ENCODE measurements around the gene USH2A. TPM values are rescaled to one million over a fixed set of nuclear protein-coding genes. Genes with fewer than 3 reads are reported as not detected.
A peak's percentile ranks its signal among the peaks of the same experiment; 100 is the strongest.
"Not testable (repeated sequence)": the region's sequence is repeated elsewhere in the genome, so short reads cannot be mapped to it uniquely, and the experiment has no call there.

USH2A gene
- total RNA-seq, 1 donor from 2014 or later = 1.5 TPM

DNA sequence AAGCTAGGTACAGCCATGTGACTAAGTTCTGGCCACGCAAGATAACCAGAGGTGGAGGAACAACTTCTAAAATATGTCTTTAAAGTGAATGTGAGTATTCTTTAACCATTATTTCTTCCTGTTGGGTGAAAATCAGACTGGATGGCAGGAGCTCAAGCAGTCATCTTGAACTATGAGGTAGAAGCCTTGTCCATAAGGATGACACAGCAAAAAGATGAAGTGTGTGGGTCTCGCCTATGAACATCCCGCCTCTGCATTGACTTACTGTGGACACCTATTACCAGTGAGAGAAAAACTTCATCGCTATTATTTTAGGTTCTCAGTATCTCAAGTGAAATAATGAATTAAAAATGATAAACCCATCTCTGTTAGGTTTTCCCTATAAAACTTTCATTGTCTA, 365.3 kb downstream of the USH2A start:
- no peak for ATAC-seq
- no peak for DNase-seq (ENCODE audit: low spot score)

DNA sequence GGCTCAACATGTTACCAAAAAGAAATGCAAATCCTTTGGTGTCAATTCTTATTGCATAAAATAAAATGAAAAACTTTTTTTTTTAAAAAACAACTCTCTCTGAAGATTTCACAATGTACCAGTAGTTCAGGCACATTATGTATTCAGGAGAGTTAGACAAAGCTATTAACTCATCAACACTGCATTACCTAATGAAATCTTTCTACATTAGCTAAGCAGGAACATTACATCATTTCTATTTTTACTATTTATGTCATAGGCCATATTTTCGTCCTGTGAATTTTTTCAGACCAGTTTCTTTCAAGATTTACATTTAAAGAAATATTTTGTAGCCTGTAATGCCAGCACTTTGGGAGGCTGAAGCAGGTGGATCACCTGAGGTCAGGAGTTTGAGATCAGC, 366.2 kb downstream of the USH2A start:
- ATAC-seq = no peak
- no peak for DNase-seq (ENCODE audit: low spot score)

DNA sequence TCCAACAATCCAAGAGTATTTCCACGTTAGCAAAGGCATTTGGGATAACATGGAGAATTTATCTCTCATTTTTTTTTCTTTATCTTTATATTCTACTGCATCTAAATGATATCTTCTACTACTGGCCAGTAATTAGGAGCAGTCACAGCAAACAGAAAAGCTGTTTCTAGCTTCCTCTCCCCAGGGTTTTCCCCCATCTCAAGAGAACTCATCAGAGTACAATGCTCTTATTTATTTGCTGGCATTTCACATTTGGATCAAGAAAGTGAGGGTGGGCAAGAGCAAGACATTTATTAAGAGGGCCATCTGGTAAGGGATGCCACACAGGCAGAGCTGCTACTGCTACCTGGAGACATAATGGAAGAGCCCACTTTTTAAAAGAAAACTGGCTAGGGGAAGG, 368.2 kb downstream of the USH2A start:
- DNase-seq (ENCODE audit: low spot score) = no peak
- ATAC-seq = no peak

DNA sequence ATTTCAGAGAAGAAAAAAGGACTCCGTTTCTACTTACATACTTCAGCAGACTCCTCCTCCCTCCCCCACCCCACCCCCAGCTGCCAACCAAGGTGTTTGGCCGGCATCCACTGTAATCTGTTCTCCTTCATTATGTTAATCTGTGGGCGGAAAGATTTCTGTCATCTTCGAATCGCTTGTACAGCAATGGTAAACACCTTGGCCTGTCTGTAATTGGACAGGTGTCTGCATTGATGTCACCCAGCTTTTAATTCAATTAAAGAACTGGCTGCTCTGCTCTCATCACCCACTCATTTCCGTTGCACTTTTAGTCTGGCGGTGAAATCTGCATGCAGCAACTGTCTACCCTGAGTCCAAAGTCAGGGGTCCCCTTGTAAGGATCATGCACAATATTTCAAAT, 368.6 kb downstream of the USH2A start:
- DNase-seq (ENCODE audit: low spot score) (no peak), ATAC-seq (no peak)

DNA sequence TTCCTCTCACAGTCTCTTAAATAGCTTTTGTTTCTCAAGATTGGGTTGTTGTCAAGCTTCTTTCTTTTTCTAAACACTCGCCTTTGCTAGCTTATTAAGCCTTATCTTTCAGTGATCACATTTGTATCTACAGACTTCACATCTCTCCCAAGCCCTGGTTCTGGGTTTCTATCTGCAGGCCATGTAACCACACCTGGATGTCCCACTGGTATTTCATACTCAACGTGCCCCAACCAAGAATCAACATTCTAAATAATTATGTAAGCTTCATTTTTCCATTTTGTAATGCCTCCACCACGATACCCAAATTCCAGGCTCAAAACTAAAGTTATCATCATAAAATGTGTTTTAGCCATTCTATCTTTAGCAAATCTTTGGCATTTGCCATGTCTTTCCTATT, 372.2 kb downstream of the USH2A start:
- DNase-seq (ENCODE audit: low spot score) (no peak), ATAC-seq (no peak)

DNA sequence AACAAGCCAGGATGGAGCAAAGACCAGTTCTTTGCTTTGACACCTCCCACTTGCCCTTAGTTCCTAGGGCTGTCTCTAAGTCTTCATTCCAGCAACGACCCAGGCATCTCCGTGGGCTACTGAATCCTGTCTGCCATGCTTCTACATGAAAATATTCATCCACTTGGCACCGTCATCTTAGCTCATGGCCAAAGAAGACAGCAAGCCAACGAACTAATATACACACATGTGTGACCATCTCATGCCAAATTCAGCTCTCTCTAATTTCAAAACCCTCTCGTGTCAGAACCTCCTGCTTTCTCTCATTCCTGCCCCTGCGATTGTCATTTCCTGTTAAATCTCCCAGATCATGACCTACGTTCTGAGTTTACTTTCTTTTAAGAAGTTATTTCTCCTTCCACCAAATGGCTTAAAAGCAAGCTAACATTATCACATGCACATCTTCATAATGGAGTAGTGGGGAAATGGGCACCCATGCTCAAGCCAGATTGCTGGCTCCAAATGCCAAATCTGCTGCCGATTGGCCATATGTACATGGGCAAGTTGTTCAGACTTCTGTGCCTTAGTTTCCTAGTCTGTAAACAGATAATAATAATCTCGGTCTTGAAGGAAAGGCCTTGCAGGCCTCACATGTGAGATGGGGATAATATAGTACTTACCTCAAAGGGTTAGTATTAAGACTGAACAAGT, 373.4 kb downstream of the USH2A start:
- ATAC-seq (no peak), DNase-seq (ENCODE audit: low spot score) (no peak)

DNA sequence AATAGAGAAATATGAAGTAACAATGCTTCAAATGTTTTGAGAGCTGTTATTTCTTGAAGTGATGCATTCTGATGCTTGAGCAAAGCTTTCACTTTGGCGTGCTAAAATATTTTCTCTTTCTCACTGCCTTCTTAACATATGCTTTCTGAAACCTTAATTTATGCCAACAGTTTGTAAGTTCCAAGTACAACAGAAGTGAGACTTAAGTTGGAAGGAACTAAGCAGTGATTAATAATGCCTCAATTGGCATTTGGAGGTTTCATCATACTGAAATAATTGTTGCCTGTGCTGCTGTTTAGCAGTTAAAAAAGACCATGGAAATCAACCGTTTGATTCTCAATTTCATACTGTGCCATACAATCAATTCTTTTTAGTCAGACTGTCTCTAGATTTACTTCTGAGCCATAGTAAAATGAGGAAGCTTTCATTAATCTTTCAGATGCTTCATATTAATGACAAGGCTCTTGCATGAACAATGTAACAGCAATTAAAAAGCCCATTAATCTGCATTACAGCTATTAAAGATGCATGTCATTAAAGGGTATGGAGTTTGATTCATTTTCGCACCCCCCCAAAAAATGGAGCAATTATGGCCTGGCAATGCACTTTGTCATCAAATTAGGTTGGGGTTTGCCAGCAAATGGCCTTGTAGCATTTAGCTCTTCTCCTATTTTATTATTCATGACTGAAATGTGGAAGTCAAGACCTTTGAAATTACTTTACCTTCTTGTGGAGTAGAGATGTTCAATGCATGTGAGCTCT, 375.3 kb downstream of the USH2A start:
- ATAC-seq (no peak), DNase-seq (ENCODE audit: low spot score) (no peak)

DNA sequence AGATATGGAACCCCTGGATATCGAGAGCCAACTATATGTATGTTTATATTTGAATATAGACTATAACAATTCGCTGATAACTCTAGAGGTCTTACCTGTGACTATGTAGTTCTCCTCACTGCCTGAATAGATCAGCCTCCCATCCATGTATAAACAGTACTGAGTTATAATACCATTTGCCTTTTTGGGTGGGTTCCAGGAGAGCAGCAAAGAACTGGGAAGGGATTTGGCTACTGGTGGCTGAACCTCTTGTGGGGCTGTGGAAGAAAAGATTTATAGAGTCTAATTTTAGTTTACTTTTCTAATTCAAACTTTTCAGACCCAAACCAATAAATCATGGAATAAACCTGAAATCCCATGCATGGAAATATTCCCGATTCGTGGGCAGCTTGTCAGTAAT, 376.9 kb downstream of the USH2A start:
- DNase-seq (ENCODE audit: low spot score) (no peak), ATAC-seq (no peak)

DNA sequence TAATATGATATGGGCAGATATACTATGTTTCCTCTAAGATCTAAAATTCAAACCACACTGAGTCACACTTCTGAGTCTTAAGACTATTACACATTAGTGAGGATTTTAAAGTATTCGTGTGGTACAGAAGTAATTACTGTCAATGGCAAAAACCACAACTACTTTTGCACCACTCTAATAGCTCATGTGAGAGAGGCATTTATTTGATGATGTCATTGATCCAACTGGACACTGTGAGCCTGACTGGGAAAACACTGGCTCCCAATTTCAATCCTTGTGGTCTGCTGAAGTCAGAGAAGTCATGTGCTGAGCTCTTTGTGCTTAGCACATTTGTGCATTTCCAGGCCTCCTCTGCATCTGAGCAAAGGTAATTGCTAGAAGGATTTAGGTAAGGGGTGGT, 377.8 kb downstream of the USH2A start:
- DNase-seq (ENCODE audit: low spot score) = no peak
- no peak for ATAC-seq

DNA sequence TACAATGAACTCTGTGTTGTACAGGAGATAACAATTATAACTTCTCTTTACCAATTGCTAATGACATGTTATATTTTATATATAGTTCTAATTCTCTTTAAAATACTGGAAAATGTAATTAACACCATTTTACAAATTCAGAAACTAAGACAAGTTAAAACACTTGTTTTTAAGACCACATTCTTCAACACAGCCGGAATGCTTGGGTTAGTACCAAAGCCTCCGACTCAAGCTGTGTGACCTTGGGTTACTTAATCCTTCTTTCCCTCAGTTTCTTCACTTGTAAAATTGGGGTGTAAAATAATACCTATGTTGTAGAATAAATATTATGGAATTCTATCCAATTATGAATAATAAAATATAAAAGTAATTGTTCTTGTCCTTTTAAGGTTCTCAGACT, 378.7 kb downstream of the USH2A start:
- no peak for ATAC-seq
- DNase-seq (ENCODE audit: low spot score) = no peak

DNA sequence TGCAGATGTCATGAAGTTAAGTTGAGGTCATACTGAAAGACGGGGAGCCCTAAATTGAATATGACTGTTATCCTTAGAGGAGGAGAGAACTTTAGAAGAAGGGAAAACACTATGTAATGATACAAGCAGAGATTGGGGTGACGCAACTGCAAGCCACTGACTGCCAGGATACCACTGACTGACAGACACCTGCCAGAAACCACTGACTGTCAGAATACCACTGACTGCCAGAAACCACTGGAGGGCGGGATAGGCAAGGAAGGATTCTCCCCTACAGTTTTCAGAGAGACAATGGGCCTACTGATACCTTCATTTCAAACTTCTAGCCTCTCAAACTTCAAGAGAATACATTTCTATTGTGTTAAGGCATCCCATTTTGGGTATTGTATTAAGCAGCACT, 388.7 kb downstream of the USH2A start:
- DNase-seq (ENCODE audit: low spot score) = no peak
- peak; percentile 54 for ATAC-seq

DNA sequence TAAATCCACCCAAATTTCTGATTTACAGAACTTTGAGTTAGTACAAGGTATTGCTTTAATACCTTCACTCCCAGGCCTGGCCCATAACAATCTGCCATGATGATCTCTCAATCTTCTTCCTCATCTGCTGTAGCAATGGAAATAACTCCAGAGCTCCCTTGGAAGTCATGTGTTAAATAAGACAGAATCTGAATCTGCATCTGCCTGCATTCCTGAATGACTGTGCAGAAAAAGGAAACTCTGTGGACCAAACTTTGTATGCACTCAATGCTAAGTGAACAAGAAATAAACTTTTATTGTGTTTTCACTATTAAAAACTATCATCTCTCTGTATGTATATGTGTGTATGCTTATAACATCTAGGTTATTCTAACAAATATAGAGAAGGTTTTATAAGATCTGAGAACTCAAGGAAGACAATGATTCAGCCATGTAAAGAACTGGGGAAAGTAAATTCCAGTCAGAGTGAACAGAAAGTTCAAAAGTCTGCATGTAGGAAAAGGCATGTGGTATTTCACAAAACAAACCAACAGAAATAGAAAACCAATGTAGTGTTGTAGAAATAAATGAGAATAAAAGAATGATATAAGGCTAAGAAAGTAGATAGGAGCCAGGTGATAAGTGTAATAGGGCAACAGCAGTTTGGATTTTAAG, 390.2 kb downstream of the USH2A start:
- no peak for ATAC-seq
- no peak for DNase-seq (ENCODE audit: low spot score)

DNA sequence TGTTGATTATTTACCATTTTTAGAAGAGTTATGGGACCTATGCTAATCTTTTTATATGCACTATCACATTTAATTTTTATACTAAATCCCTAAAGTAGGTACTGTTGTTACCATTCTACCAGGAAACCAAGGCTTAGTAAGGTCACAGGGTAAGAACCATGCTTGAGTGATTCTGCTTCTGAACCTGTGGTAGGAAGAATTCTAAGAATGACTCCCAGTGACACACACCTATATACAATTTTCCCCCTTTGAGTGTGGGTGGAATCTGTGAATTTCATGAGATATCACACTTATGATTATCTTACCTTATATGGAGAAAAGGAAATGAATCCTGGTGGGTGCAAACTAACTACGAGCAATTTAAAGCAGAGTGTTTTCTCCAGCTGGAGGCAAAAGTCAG, 391.0 kb downstream of the USH2A start:
- DNase-seq (ENCODE audit: low spot score) = no peak
- no peak for ATAC-seq

DNA sequence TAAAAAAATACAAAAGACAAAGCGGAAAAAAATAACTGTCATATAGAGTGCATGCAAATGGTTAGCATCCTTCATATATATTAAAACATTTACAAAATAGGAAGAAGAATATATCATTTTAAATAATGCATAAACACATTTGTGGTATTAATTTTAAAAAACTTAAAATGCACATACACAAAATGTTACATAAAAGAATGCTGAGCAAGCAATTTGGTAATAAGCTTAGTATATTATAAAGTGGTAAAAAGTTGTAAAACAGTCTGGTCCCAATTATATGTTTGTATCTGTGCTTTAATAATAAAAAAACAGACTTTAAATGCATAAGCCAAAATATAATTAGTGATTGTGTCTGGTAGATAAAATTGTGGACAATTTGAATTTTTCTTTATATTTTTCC, 394.6 kb downstream of the USH2A start:
- DNase-seq (ENCODE audit: low spot score) (no peak), ATAC-seq (no peak)

DNA sequence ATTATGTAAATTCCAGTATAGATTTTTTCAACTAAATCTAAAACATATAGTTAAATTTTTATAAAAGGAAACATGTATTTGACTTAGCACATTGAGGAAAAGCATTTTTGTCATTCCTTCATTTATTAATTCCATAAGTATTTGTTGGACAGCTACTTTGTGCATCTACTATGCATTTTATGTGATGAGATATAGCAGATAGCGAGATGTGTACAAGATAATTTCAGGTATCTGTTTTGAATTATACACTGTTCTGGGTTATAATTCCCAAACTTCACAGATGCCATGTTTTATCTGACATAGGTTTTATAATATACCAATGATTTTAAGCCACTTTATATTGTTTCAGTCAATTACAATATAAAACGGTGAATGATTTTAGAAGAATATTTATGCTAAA, 398.7 kb downstream of the USH2A start:
- DNase-seq (ENCODE audit: low spot score) = no peak
- ATAC-seq = no peak

DNA sequence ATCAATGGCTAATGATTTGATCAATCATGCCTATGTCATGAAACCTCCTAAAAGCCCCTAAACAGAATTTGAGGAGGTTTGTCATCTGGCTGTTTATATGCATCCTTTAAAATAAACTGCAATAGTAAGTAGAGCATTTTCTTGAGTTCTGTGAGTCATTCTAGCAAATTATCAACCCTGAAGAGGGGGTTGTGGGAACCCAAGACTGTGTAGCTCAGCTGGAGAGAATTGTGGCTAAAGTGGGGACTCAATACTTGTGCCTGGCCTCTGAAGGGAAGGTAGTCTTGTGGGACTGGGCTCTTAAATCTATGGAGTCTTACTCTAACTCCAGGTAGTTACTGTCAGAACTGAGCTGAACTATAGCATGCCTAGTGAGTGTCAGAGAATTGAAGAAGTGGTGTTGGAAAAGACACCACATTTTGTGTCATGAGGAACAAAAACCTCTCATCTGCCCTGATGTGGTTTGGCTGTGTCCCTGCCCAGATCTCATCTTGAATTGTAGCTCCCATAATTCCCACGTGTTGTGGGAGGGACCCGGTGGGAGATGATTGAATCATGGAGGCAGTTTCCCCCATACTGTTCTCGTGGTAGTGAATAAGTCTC, 402.4 kb downstream of the USH2A start:
- ATAC-seq = no peak
- no peak for DNase-seq (ENCODE audit: low spot score)

DNA sequence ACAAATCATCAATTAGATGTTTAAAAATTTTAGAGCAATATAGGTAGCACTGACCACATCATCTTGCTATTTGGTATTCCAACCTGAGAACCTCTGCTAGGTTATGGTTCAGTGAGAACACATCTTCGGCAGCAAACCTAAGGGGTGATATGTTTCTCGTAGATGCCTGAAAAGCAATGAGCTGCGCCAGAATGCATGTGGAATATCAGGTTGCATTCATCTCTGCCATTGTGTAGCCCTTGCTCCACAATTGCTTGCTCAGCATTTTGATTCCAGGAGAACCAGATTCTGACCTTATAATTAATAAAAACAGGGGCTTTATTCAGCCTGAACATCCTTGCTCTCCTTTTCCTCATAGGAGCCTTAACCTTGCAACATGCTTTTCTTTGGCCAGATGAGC, 408.1 kb downstream of the USH2A start:
- DNase-seq (ENCODE audit: low spot score) = no peak
- ATAC-seq = no peak

DNA sequence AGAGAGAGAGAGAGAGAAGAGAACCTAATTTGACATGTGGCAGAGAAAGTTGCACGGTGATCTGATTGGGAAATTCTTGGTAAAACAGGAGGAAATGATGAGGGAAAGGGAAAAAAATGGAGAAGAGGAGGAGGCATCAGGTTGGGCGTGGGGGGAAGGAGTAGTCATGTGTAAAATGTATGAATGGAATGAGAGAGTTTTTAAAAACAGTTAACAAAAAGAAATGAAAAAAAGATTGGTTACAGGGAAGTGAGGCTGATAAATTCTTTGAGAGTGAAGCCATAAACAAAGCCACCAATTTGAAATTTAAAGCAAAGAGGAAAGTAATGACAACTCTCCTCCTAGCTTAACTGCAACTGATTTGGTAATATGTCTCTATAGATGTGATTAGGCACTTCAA, 409.2 kb downstream of the USH2A start:
- ATAC-seq (no peak), DNase-seq (ENCODE audit: low spot score) (no peak)

DNA sequence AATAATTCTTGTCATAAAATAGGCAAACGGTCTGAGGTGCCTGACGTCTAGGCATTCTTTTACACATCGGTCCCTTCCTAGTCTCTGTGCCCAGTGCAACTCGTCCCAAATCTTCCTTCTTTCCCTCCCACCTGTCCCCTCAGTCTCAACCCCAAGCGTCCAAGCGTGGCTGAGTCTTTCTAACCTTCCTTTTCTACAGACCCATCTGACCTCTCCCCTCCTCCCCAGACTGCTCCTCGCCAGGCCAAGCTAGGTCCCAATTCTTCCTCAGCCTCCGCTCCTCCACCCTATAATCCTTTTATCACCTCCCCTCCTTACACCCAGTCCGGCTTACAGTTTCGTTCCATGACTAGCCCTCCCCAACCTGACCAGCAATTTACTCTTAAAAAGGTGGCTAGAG, 413.8 kb downstream of the USH2A start:
- DNase-seq (ENCODE audit: low spot score); ATAC-seq: not testable (repeated sequence)

DNA sequence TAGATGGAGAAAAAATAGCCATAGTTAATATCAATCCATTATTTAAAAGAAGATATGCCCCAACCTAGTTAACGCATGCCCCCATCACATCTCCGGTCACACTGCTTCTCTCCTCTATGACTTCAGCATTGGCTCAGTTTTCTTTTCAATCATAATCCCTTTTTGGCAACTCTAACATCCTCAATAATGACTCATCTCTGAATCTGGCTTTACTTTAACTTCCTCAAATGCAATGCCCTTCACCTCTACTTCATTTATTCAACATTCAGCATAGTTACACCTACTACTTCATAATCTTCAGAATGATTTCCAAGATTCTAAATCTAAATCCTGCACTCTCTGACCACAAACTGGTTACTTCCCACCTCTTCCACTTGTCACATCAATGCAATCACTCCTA, 417.3 kb downstream of the USH2A start:
- ATAC-seq (no peak), DNase-seq (ENCODE audit: low spot score) (no peak)

DNA sequence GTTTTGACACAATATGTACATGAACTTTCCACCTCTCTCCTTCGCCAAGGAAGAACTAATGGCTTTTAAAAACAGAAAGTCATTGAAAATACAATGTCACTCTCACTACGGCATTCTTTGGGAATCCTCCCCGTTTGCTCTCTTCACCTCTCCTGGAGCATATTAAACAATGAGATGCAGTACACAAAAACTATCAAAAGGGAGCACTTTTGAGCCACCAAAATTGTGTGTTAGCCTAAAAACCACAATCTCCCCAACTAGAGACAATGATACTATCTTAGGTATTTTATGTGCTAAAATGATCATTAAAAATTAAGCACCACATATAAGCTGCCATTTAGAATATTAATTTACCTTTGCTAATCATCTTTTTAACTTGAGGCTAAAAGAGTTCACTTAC, 430.6 kb downstream of the USH2A start:
- no peak for DNase-seq (ENCODE audit: low spot score)
- ATAC-seq = peak; percentile 83
